Fibroblast of lung (primary cell): ENCODE data around the gene PDZD2. TPM values are rescaled to one million over a fixed set of nuclear protein-coding genes. Genes with fewer than 3 reads are reported as not detected.

Source experiments
- DNase-seq, 2 donors: peaks; one replicate each; pipeline versions ENCODE4 v3.0.0 to v3.0.0-alpha.2; 2010; ENCODE audit warnings: low read depth in 2 of 2
- H2AFZ ChIP-seq: 2 replicates; pipeline ENCODE4 v1.5.1; 2012; ENCODE audit warnings: low read length, control low read depth, inconsistent platforms
- H3K27ac ChIP-seq: 2 replicates; pipeline ENCODE4 v1.5.1; 2011; ENCODE audit warnings: low read length, control low read depth; ENCODE audit not compliant: insufficient read depth
- H3K27me3 ChIP-seq: 2 replicates; pipeline ENCODE4 v1.5.1; 2011; ENCODE audit warnings: mild to moderate bottlenecking, low read length; ENCODE audit not compliant: control insufficient read depth, insufficient read depth
- H3K36me3 ChIP-seq: 2 replicates; pipeline ENCODE4 v1.5.1; 2011; ENCODE audit warnings: low read length; ENCODE audit not compliant: control insufficient read depth, insufficient read depth
- H3K4me1 ChIP-seq: 2 replicates; pipeline ENCODE4 v1.5.1; 2011; ENCODE audit warnings: low read length; ENCODE audit not compliant: control insufficient read depth, insufficient read depth; ENCODE audit errors: extremely low read depth
- H3K4me2 ChIP-seq: 2 replicates; pipeline ENCODE4 v1.5.1; 2011; ENCODE audit warnings: low read length, control low read depth; ENCODE audit not compliant: insufficient read depth; ENCODE audit errors: extremely low read depth
- H3K4me3 ChIP-seq, 4 experiments: fragments of 200-600 bp in 1 of 4; sonication (generic) in 1 of 4; replicated peaks in 1 of 4; 2 replicates each; pipeline ENCODE4 v1.5.1; 2011 to 2016; ENCODE audit warnings: low read length in 4 of 4, low read depth in 3 of 4, mild to moderate bottlenecking in 3 of 4, control low read depth in 2 of 4, inconsistent platforms in 1 of 4, mixed read lengths in 1 of 4; ENCODE audit not compliant: insufficient read depth in 1 of 4; ENCODE audit errors: control extremely low read depth in 1 of 4
- H3K79me2 ChIP-seq: 2 replicates; pipeline ENCODE4 v1.5.1; 2012; ENCODE audit warnings: mild to moderate bottlenecking, low read length, inconsistent platforms; ENCODE audit not compliant: control insufficient read depth, insufficient read depth
- H3K9ac ChIP-seq: 2 replicates; pipeline ENCODE4 v1.5.1; 2011; ENCODE audit warnings: mild to moderate bottlenecking, low read length, control low read depth; ENCODE audit not compliant: insufficient read depth
- H3K9me3 ChIP-seq: 2 replicates; pipeline ENCODE4 v1.5.1; 2012; ENCODE audit warnings: low read depth, low read length; ENCODE audit not compliant: control insufficient read depth, insufficient read depth
- H4K20me1 ChIP-seq: 2 replicates; pipeline ENCODE4 v1.5.1; 2011; ENCODE audit warnings: low read length; ENCODE audit not compliant: control insufficient read depth, insufficient read depth; ENCODE audit errors: extremely low read depth
- CTCF ChIP-seq, 2 donors: IDR thresholded peaks in 1 of 2; conservative IDR thresholded peaks in 1 of 2; 1 replicate in 1 of 2; 2 replicates in 1 of 2; pipeline ENCODE4 v1.5.1; 2011 to 2012; ENCODE audit warnings: low read length in 2 of 2, control low read depth in 1 of 2, inconsistent platforms in 1 of 2, low read depth in 1 of 2, mild to moderate bottlenecking in 1 of 2
- EZH2 ChIP-seq: IDR thresholded peaks from 2 replicates; pipeline ENCODE4 v1.5.1; 2012; ENCODE audit warnings: low read length, control low read depth, mild to moderate bottlenecking; ENCODE audit errors: missing control alignments
- polyA plus RNA-seq, 2 donors: library from polyadenylated mRNA; depleted of rRNA in 1 of 2; stranded (reverse) in 1 of 2; unstranded in 1 of 2; fragments of >200 nt; gene quantifications; 2 replicates each; pipeline ENCODE4 v1.2.1, GENCODE V29; 2011 to 2012; ENCODE audit warnings: missing spikeins in 1 of 2
- total RNA-seq: library from RNA; depleted of rRNA; stranded (reverse); fragments of >200 nt; gene quantifications from 2 replicates; pipeline ENCODE4 v1.2.1, GENCODE V29; 2014

PDZD2 gene
- total and polyA plus RNA-seq, 2 donors (not counting 1 experiment from before 2014, with no cell fraction given): 0.33 to 0.40 TPM

- Histone ChIP-seq H3K9me3 (no peaks in the 10 kb centered on the region), H3K9ac (no peak overlapping the region)
- TF ChIP-seq CTCF (conservative IDR thresholded peaks at IDR 0.05 in 1 of 2, IDR thresholded peaks at IDR 0.05 in 1 of 2; ENCODE audit: low read depth in 1 of 2, low read length in 2 of 2): no peak
- TF ChIP-seq EZH2: no peak
Observed at GRCh38 chr5:32096891-32097595, 458.1 kb downstream of the PDZD2 start.

GRCh38 chr5:32098291-32098690 lies 459.4 kb downstream of the PDZD2 start:
- Histone ChIP-seq H3K4me2 (no peak overlapping the region), H3K4me1 (no peaks in the 10 kb centered on the region), H3K27ac (no peak overlapping the region), H3K36me3 (peaks cover 7% of the 10 kb centered on the region), H3K9ac (no peak overlapping the region), H4K20me1 (no peaks in the 10 kb centered on the region), H2AFZ (no peak overlapping the region), H3K4me3 (no peak overlapping the region), H3K9me3 (no peaks in the 10 kb centered on the region), H3K27me3 (no peaks in the 10 kb centered on the region), H3K79me2 (no peaks in the 10 kb centered on the region)
- no peak for DNase-seq
- TF ChIP-seq CTCF (conservative IDR thresholded peaks at IDR 0.05 in 1 of 2, IDR thresholded peaks at IDR 0.05 in 1 of 2; ENCODE audit: low read depth in 1 of 2, low read length in 2 of 2): no peak
- no peak for TF ChIP-seq EZH2

More at GRCh38 chr5:32096891-32097595, 458.1 kb downstream of the PDZD2 start:
- Histone ChIP-seq H4K20me1 (no peaks in the 10 kb centered on the region), H3K4me2 (no peak overlapping the region), H3K27ac (no peak overlapping the region), H2AFZ (no peak overlapping the region), H3K4me3 (no peak overlapping the region), H3K36me3 (peaks cover 6% of the 10 kb centered on the region), H3K27me3 (no peaks in the 10 kb centered on the region), H3K4me1 (no peaks in the 10 kb centered on the region), H3K79me2 (no peaks in the 10 kb centered on the region)
- no peak for DNase-seq

- Histone ChIP-seq H3K4me2 (no peak overlapping the region), H3K9me3 (no peaks in the 10 kb centered on the region), H3K27ac (no peak overlapping the region), H4K20me1 (no peaks in the 10 kb centered on the region), H3K4me3 (no peak overlapping the region), H3K36me3 (peaks cover 10% of the 10 kb centered on the region), H3K27me3 (no peaks in the 10 kb centered on the region), H3K9ac (no peak overlapping the region), H3K4me1 (no peaks in the 10 kb centered on the region), H2AFZ (no peak overlapping the region), H3K79me2 (no peaks in the 10 kb centered on the region)
- TF ChIP-seq CTCF (conservative IDR thresholded peaks at IDR 0.05 in 1 of 2, IDR thresholded peaks at IDR 0.05 in 1 of 2; ENCODE audit: low read depth in 1 of 2, low read length in 2 of 2) (no peak), EZH2 (no peak)
- DNase-seq: no peak
Observed at GRCh38 chr5:32098890-32099310, 460.0 kb downstream of the PDZD2 start.
